ENCODE measurements around the gene NPTN.
"Not testable (repeated sequence)": the region's sequence is repeated elsewhere in the genome, so short reads cannot be mapped to it uniquely, and the experiment has no call there.

DNA sequence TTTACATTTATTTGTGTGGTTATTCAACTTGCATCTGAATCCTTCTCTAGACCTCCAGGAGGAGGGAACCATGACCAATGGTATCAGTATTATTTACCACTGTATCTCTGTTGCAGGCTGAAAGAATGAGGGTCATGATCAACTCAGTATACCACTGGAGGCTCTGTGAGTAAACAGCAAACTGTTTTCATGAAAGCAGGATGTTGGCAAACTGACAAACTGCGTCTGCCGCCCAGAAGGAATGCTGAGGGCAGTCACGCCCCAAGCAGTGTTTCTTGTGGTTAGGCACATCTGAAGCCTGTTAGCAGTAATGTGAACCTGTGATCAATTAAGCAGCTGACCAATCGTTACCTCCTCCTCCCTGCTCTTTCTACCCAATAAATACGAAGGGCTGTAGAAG, 6.3 kb upstream of the NPTN start:
- not testable (repeated sequence) for TF ChIP-seq CTCF, POLR2A, EP300 (IDR thresholded peaks at IDR 0.05)
